ENCODE data around the gene ATP2A2.

GRCh38 chr12:110372056-110372425 lies 91.0 kb downstream of the ATP2A2 start:
- TF ChIP-seq CTCF (IDR thresholded peaks at IDR 0.05) = no peak
- no peak for TF ChIP-seq POLR2A (IDR thresholded peaks at IDR 0.05)

All from body of pancreas (tissue), 4 donors.